ENCODE measurements around the gene SLC9A4.
A peak's percentile ranks its signal among the peaks of the same experiment; 100 is the strongest.

The SLC9A4 gene

DNA sequence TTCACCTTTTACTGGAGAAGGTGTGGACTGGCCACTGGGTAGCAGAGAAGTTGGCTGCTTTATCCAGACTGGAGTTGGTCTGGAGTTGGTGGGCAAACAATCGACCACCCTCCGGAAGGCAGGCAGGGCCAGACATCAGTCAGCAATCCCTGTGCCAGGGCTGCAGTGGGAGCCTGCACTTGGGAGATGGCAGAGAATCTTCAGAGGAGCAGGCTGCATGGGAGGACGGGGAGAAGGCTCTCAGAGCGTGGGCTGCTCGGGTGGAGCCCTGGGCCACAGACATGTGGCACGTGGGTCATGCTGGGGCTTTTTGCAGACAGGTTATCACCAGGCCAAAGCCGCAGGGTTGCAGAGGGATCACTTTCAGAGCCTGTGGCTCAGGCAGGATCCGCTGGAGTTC, 29.6 kb downstream of the SLC9A4 start:
- no peak for DNase-seq (ENCODE audit: low read depth)

DNA sequence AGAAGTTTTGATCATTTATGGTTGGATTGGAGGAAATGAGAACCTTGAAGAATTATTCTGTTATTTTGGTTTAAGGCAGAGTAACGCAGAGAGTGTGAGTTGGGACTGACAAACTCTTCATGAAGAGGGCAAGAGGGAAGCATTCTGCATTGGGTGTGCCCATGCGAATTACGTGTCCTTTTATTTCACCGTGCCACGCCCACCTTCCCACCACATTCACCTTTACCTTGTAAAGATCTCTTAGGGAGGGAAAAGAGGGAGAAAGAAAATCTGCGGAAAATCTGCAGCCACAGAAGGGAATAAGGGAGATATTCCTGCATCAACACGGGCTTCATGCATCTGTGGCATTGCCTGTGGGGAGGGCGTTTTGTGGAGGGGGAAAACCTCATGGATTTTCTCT, 31.8 kb downstream of the SLC9A4 start:
- DNase-seq (ENCODE audit: low read depth) = no peak

DNA sequence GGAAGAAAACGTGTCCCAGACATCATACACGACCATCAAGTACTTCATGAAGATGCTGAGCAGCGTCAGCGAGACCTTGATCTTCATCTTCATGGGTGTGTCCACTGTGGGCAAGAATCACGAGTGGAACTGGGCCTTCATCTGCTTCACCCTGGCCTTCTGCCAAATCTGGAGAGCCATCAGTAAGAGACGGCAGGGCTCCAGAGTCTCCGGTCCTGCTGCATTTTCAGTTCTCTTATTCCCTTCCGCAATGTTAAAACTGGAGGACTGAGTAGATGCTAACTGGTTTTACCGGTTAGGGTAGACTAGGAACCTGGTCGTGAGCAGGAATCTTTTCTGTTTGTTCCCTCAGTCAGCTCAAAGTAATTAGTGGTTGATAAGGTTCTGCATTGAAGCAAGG, 32.3 kb downstream of the SLC9A4 start:
- DNase-seq (ENCODE audit: low read depth) = no peak

DNA sequence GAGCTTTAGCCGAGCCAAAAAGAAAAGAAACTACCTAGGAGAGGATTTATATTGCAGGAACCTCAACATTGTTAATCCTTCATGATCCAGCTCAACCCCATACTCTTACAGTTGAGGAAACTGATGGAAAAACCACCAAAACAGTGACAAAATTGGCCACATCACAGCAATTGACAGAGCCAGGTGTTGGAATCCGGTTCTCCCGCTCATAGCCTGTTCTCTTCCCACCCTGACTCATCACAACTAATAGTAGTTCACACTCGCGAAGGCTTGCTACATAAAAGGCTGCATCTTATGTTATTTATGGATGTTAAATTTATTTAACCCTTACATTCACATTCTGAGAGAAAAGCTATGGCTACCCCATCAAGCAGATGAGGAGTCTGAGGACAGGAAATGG, 33.7 kb downstream of the SLC9A4 start:
- no peak for DNase-seq (ENCODE audit: low read depth)

DNA sequence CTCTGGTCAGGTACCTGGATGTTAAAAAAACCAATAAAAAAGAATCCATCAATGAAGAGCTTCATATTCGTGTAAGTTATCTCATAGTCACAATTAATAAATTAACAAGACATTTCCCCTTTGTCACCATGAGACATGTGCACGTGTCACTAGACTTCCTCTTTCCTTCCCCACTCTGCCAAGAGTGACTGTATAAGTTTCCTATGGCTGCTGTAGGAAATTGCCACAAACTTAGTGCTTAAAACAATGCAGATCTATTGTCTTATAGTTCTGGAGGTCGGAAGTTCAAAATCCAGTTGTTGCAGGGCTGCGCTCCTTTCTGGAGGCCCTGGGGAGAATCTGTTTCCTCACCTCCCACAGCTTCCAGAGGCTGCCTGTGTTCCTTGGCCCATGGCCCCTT, 35.8 kb downstream of the SLC9A4 start:
- DNase-seq (ENCODE audit: low read depth) = no peak

- no peak for DNase-seq (ENCODE audit: low read depth)
These were observed 36.7 kb downstream of the SLC9A4 start for GRCh38 chr2:102509749-102510148.

DNA sequence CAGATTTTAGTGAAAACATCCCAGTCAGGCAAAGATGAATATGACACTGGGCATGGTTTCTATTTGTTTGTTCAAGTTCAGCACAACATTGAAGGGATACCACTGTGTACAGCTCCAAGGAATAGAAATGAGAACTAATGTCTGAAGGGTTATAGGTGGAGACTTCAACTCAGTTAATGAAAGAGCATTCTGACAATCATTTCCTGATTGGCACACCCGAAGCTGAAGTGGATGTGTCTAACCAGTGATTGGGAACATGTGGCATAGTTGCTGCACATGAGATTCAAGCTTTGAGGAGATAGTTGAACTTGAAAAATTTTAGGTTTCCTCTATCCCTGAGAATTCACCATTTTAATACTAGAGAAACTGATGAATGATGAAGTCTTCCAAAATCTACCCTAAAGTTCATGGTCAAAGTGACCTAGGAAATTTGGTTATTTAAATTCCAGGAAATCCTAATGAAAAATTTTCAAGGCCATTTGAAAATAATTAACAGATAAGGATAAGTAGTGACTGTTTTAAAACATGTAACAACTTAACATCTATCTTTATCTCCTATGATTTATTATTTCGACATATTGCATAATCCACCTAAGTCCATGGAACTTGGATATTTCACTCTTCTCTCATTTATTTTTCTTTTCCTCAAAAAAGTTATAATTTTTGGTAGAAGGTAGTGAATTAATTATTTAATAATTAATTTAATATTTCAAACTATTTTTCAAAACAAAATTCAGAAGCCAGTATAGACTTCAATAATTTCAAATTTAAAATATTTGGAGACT, 38.0 kb downstream of the SLC9A4 start:
- no peak for DNase-seq (ENCODE audit: low read depth)

GRCh38 chr2:102512161-102512560, 39.1 kb downstream of the SLC9A4 start:
- no peak for DNase-seq (ENCODE audit: low read depth)

DNA sequence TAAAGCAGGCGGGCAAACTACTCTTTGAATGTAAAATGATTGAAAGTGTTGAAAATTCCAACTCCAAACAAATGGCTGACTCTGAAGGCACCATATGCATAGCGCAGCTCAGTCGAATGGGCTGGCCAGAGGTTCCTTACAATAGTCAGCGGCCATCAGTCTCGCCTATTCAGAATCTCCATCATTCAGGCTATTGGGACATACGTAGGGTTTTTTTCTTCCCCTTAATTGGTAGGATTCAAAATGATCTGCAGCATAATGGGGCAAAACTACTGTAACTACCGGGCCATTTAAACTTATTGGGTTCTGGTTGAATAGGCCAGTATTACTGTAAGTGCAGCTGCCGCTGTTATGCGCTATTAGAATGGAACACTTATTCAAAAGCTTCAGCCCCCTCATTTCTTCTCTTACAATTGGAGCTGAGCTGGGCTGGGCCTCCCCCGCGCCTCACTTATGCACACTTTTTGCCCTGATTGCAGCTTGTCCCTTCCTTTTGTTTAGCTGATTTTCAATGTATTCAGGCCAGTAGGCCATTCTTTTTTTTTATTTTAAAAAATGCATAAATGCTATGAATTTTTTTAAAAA, 40.4 kb downstream of the SLC9A4 start:
- no peak for DNase-seq (ENCODE audit: low read depth)

- DNase-seq (ENCODE audit: low read depth) = peak; percentile 78
These were observed 41.2 kb downstream of the SLC9A4 start for GRCh38 chr2:102514061-102514785.

- DNase-seq (ENCODE audit: low read depth) = no peak
These were observed 42.8 kb downstream of the SLC9A4 start for GRCh38 chr2:102515851-102516250.

GRCh38 chr2:102518170-102518569, 45.1 kb downstream of the SLC9A4 start:
- DNase-seq (ENCODE audit: low read depth) = no peak

DNA sequence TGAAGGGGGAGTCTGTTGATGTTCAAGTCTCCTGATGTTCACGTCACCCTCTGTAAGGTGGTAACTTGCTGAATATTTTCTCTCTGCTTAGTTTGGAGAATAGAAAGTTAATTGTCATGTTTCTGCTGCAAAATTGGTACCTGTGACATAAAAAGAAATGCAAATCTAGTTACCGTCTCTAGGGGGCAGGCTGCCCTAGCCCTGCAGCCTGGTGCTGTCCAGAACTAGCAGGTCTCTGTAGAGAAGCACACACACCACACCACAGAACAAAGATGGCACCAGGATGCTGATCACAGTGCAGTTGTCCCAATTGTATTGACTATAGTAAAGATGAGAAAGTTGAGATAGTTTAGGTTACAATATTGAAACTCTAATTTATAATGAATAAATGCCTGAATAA, 47.0 kb downstream of the SLC9A4 start:
- peak; percentile 31 for DNase-seq (ENCODE audit: low read depth)

DNA sequence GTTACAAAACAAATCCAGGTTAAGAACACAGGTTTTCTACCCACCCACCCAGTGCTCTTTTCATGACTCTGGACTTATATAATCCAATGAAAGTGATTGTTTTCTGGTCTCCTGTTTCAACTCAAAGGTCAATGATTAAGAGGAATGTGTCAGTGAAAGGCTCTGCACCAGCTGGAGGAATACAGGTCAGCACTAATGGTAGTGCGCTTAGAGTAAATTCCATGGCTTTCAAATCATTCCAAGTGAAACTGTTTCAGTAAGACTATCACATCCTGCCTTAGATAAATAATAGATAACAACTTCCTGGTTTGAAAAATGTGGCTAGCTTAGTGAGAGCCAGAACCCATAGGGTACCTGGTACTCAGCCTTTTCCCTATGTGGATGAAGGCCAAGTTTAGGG, 47.8 kb downstream of the SLC9A4 start:
- DNase-seq (ENCODE audit: low read depth) = no peak

GRCh38 chr2:102522162-102522561, 49.1 kb downstream of the SLC9A4 start:
- DNase-seq (ENCODE audit: low read depth) = no peak

DNA sequence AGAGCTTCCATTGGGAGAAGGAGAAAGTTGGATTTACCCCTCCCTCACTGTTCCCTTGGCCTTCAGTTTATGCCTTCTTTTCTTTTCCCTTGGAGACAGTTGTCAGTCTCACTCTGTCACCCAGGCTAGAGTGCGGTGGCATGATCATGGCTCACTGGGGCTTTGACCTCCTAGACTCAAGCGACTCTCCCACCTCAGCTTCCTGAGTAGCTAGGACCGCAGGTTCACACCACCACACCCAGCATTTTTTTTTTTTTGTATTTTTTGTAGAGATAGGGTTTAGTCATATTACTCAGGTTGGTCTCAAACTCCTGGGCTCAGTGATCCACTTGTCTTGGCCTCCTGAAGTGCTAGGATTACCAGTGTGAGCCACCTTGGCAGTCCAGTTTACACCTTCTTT, 49.9 kb downstream of the SLC9A4 start:
- no peak for DNase-seq (ENCODE audit: low read depth)

DNA sequence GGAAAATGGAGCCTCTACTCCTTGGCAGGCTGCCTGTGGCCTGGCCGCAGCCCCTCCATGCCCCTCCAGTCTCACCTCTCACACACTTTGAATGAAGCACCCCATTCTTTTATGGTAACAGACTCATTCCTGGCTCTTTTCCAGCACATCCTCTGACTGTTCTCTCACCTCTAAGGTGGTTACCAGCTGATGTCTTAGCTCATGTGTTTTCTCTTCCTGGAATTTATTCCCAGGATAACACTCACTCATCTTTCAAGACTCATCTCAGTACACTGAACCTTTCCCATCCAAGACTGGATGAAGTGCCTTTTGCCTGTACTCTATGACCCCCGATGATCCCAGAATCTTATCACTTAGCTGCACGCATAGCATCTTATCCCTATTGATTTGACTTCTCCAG, 50.6 kb downstream of the SLC9A4 start:
- DNase-seq (ENCODE audit: low read depth) = no peak

- no peak for DNase-seq (ENCODE audit: low read depth)
These were observed 54.1 kb downstream of the SLC9A4 start for GRCh38 chr2:102527086-102527485.

GRCh38 chr2:102538491-102538890, 65.5 kb downstream of the SLC9A4 start:
- DNase-seq (ENCODE audit: low read depth) = no peak

- no peak for DNase-seq (ENCODE audit: low read depth)
These were observed 67.9 kb downstream of the SLC9A4 start for GRCh38 chr2:102540882-102541281.

GRCh38 chr2:102544182-102544581, 71.2 kb downstream of the SLC9A4 start:
- no peak for DNase-seq (ENCODE audit: low read depth)

DNA sequence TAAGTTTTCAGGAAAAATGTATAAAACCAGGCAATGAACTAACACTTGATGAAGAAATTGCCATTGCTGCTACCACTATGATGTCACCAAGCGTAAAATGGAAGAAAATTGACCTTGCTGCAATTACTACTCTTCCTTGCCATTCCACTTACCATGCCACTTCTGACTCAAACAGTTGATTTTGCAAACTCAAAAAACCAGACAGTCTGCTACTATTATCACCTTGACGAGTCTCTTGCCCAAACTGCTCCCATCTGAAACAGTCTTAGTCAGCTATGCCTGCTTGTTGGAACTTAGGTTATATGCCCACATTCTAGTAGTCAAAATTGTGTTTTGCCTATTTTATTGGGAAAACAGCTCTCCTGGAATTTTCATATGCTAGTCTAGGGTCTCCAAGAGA, 74.4 kb downstream of the SLC9A4 start:
- no peak for DNase-seq (ENCODE audit: low read depth)

DNA sequence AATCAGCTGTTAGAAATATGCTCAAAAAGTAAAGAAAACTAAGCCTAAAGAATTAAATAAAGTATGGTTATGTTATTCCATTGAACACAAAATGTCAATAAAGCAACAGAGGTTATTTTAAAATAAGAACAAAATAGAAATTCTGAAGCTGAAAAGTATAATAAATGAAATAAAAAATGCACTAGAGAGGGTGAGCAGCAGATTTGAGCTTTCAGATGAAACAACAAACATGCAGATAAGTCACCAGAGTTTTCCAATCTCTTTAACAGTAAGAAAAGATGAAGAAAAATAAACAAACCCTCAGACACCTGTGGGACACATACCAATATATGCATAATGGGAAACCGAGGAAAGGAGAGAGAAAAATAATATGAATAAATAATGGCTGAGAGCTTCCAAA, 76.0 kb downstream of the SLC9A4 start:
- no peak for DNase-seq (ENCODE audit: low read depth)
